Hematopoietic multipotent progenitor cell treated with erythropoietin and hydrocortisone succinate and interleukin-3 and kit ligand, for 8 days (in vitro differentiated cells): ENCODE measurements around the gene GTF3C4.

Source experiments
- DNase-seq: peaks from one replicate; pipeline ENCODE4 v3.0.0-alpha.2; 2015

The GTF3C4 gene

DNA sequence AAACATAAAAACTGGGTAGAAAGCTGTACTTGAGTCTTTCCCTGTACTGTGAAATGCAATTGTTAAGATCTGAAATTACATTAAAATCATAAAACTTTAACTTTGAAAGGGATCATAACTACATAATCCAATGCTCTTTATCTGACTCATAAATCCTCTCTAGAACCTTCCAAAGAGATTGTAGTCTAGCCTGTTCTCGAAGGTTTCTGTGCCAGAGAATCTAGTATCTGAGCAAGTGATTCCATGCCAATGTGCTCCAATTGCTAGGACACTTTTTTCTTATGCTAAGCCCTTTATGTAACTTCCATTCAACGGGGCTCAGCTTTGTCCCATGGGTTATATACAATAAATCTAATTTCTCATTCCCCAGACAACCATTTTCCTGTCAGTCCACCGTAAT, 21.6 kb upstream of the GTF3C4 start:
- no peak for DNase-seq

DNA sequence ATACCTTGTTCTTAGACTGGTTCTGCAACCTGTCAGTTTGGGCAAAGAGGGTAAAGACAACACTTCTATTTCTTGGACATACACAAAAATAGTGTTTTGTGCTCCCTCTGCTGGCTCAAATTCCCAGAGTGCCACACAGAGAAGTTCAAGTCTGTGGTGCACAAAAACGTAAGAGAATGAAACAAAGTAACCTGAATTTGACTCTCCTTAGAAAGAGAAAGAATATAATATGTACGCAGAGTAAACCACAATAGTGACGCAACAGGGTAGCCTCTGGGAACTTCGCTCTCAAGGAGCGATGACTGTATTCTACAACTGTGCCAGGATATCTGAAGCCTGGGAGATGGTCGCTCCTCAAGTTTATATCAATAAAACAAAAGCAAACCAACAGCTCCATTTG, 19.0 kb upstream of the GTF3C4 start:
- peak; percentile 34 for DNase-seq

DNA sequence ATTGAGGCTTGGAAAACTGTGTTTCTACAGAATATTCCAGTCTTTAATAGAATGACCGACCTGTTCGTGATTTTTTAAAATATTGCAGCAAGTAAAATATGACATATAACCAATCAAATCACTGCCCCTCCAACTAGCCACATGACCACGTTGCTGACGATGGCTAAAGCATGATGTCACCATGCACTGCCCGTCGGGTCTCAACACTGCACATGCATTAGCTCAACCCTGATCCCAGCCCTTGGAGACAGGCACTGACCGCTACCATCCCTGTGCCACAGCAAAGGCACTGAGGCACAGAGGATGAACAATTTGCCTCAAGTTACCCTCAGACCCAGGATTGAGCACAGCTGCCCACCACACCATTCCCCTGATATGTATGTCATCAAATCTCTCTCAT, 14.0 kb upstream of the GTF3C4 start:
- no peak for DNase-seq

DNA sequence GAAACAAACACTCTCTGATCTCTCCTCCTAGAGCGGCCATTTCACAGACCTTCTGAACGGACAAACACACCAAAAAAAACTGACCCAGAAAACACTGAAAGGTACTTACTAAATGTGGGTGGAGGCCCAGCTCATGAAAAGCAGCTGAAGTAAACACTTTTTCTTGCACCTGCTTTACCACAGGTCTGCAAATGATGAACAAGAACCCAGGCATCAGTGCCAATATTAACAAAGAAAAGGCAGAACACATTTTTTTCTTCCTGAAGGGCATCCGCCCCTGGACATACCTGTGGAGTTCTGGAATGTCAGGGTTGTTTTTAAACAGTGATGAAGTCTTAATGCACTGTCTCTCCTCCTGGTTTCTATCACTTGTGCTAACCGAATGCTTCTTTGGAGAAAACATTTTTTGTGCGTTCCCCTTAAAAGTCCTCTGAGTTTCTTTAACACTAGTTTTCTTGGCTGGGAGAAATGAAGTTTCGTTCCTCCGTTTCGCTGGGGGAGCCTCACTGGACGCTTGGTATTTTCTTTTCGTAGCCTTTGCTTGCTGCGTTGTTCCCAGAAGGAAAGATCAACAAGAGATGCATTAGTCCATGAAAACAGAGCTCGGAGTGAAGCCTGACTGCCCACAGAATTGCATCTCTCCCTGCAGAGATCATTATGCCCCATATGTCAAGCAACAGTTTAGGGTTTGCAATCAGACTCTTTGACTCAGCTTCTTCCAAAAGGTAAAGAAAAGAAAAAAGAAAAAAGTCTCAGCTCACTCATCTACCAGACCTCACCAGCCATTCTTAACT, 7.9 kb upstream of the GTF3C4 start:
- DNase-seq: no peak

DNA sequence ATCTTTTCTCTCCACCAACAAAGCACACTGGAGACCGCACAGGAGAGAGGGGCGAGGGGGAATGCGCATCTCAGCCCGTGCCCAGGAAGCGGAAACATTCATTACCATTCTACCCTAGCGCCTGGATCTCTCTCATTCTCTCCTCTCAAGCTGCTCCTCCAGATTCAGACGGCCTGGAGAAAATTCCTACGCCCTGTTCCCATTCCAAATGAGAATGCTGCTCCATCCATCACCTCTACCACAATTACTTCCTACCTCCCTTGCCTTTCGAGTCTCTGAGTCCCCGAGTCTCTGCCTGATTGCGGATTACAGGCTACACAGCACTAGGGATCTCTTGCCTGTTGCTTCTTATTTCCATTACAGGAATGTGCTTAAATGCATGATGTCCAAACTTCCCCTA, 7.1 kb upstream of the GTF3C4 start:
- no peak for DNase-seq

DNA sequence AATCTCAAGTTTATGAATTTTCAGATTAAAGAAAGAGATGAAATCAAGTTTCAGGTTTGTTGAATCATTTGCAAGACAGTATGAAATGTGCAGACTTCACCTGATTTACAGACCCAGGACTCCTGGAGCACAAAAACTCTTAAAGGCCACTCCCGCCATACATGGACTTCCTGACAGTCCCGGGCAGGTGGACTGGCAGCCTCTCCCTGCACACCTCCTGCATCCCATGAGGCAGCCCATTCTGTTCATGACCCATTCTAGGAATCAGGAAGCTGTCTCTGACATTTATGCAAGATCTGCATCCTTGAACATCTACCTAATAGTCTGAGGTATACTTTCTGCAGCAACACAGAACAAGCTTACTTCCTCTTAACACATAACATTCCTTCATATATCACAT, 6.4 kb upstream of the GTF3C4 start:
- DNase-seq: no peak

DNA sequence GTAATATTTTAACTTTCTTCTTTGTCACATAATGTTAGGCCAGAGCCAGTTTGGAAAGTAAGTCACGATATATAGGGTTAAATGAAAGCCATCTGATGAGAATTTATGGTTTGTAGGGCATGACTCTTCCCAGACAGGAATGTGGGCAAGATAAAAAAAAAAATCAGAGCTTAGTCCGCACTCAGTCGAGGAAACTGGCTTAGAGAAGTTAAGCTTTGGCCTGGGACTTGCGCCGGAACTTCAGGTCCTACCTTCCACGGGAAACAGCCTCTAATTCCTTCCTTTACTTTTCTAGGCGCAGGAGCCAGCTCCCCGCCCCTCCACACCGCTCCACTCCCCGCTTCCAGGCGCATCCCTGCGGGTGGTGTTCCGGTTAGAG, 956 bp upstream of the GTF3C4 start:
- no peak for DNase-seq

DNA sequence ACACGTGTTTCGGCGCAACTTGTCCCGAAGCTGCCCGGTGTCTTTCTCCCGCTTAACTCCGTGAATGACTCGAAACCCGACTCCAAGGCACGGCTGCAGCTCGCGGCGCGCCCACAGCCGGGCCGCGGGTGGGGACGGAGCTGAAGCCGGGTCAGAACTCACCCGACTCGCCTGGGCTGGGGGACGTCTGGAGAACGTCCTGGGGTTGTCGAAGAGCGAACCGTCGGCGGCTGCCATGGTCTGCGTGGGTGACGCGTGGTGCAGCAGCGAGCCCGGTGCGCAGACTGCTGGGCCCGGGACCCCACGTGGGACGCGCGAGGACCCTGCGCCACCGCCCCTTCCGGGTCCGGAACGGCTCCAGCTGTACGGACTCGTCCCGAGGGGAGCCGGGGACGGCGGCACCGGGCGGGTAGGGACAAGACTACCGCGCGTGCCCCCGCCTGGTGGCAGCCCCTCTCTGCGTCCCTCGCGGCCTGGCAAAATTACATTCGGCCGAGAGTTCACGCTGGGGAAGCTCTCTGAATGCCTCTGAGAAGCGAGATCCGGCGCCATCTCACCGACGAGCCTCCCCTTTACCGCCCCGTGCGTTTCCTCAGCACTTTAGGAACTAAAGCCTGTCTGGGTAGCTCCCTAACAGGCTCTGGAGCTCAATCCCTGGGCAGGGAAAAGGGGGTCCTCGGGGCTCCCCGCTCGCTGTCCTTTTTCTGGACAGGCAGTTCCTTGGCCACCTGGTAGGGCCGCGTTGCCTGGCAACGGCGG, 387 bp upstream of the GTF3C4 start, which contains the start of gene DDX31:
Gene DDX31 (minus strand): TSS at position 286 of the 759 bp plus-strand sequence. CDS start 49 bp downstream, at position 237.
- peak; percentile 86 for DNase-seq

DNA sequence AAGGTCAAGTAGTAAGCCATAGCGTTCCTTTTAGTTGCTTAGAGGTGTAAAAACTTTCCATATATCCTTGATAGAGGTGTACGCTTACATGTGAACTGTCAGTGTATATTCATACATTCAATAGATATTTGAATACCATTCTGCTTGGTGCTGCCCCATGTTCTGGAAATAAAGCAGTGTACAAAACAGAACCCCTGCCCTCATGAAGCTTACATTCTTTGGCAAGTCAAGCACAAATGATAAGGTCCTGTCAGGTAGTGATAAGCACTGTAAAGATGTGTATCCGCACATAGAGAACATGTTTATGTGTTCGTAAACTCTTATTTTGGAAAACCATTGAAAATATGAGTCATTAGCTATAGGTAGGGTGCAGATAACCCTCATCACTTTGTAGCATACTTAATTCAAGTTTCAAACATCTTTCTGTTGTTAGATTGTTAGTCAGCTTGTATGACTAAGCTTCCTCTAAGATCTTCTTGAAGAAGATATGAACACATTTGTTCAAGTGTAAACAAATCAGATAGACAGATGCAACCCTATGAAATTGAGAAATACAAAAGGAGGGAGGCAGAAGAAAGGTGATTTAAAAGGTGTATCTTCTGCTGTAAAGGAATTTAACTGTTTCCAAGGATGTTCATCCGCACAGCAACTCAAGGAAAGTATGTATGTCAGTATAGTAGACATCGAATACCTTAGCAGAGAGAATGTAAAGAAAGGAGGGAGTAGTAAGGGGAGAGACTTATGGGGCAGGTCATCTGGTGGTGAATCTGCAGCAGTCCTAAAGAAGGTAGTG, 1.6 kb downstream of the GTF3C4 start:
- DNase-seq: peak; percentile 47

DNA sequence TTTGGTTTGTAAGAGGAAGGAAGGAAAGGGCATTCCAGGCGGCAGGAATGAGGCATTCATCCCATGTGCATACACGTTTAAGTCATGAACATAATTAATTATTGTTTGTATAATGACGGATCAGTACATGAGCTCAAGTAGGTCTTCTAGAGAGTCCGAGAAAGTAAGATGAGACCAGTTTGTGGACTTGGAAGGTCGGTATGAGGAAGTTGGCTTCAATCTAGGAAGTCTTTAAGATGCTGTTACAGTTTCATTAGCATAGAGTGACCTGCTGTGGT, 2.1 kb downstream of the GTF3C4 start:
- no peak for DNase-seq

DNA sequence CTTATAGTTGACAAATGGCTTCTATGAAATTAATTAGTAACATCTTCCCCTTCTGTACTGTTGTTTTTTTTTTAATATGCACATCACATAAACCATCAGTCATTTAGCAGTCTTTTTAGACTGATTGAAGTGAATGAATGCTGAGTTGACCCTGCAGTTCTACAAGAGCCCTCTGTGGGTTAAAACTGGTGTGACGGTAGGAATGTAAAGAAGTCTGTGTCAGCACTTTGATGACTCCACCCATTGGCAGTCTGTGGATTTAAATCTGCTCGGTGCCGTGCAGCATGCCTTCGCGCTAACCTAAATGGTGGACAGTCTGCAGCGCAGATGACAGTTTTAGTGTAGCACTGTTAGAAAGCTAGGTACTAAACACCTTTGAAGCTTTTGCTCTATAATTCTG, 3.1 kb downstream of the GTF3C4 start:
- peak; percentile 72 for DNase-seq

DNA sequence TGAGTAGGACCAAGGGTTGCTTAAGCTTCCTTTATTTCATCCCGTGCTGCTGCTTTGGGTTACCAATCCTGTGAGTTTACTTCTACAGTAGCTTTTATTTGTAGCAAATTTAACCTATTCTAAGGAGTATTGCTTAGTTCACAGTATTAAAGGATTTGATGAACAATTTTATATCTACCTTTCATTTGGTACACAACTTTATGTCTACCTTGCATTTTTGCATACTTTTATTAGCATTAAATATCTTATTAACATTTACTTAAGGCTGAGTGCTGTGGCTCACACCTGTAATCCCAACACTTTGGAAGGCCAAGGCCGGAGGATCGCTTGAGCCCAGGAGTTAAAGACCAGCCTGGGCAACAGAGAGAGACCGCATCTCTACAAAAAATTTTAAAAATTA, 4.2 kb downstream of the GTF3C4 start:
- no peak for DNase-seq

DNA sequence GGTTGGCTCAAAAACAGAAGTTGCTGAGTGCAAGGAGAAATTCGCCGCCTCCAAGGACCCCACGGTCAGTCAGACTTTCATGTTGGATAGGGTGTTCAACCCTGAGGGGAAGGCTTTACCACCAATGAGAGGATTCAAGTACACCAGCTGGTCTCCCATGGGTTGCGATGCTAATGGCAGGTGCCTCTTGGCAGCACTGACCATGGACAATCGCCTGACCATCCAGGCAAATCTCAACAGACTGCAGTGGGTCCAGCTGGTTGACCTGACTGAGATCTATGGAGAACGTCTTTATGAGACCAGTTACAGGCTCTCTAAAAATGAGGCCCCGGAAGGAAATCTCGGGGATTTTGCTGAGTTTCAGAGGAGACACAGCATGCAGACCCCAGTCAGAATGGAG, 7.7 kb downstream of the GTF3C4 start:
- DNase-seq: no peak

DNA sequence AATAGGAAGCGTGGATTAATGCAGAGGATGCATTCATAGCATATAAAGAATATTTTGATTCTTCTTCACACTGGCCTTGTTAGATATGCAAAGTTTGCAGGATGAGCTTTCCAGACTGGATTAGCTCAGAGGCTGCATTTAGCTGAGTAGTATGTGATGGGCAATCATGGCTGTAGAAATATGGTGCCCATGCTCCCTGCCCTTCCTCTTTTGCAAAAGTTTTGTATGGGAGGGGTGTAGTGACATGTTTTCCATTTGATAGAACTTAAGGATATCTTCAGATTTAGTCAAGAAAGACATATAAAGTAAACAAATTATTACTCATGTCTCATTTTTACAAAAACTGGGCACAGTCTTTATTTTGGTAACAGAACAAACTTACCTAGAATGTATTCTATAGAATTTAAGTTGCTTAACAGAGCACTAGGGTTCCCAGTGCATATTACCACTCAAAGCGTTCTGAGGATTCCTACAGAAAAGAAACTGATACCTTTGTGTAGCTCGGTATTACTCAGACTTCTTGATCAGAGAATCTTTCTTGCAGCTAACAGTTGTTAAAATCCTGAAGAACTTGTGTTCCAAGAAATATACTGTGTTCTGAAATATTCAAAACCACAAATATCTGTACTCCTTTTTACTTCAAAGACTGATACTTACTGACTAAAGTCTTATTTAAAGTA, 9.8 kb downstream of the GTF3C4 start:
- no peak for DNase-seq

DNA sequence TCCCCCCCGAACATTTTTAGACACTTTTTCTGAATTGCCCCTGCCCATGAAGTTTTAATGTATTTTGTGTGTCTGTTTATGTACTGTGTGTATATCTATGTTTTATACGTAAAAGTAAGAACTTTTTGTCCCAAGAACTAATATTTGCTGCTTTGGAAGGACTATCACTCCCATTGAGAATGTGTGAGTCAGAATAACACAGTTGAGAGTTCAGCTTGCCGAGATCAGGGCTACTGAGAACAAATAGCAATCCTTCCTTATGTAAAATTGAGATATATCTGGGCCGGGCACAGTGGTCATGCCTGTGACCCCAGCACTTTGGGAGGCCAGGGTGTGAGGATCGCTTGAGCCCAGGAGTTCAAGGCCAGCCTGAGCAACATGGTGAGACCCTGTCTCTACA, 11.3 kb downstream of the GTF3C4 start:
- DNase-seq: no peak

DNA sequence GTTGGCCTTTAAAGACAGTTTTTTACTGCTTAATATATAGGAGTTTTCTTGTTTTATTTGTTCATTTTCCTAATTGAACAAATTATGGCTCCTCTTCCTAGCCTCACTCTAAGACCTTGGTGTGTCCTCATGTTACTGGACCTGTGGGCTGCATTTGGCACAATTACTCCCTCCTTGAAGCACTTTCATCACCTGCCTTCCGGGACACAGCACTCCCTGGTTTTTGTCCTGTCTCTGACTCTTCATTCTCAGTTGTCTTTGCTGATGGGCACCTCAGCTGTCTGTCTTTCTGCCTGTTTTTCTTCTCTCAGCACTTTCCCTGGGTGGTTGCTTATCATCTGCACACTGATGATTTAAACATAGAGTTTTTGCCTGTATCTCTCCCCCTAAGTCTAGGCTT, 13.6 kb downstream of the GTF3C4 start:
- no peak for DNase-seq

DNA sequence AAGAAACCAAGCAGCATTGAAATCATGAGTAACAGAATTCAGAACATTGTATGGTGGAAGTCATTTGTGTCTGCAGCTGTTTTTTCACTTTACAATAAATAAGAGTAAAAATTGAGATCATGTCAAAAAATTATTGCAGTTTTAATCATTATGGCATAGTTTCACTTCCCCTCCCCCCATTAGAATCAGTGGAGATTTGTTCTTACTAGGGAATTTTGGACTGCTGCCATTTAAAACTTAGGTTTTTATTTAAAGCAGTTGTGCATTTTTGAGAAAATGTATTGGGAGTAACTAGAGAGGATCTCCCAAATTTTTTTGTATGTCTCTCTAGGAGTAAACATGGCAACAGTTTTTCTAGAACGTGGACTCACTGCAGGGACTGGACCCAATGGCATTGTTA, 20.4 kb downstream of the GTF3C4 start:
- no peak for DNase-seq

DNA sequence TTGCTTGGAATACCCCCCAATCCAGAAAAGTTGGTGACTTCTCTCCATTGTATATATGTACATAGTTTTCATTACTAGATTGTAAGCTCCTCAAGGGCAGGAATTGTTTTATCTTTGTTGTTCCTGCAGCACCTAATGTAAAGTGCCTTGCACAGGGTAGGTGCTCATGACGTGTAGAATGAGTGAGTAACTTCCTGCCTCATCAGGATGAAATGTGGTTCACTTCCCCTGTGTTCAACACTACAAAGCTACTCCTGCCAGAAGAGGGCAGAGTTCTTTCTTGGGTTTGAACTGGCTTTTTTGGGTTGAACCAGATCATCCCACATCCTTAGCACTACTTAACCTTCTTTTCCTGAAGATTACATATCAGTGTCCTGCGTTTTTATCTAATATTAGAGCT, 23.9 kb downstream of the GTF3C4 start:
- DNase-seq: peak; percentile 63

DNA sequence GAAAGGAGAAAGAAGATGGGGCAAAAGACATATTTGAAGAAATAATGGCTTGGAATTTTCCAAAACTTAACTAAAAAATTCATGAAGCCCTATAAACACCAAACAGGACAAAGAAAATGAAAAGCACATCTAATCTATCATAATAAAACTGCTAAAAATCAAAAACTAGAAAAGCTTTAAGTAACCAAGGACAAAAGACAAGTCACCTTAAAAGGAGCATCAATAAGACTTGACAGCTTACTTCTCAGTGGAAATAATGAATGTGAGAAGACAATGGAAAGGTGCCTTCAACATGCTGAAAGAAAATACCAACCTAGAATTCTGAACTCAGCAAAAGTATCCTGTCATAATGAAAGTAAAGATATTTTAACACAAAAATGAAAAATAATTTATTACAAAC, 27.0 kb downstream of the GTF3C4 start:
- DNase-seq: no peak

DNA sequence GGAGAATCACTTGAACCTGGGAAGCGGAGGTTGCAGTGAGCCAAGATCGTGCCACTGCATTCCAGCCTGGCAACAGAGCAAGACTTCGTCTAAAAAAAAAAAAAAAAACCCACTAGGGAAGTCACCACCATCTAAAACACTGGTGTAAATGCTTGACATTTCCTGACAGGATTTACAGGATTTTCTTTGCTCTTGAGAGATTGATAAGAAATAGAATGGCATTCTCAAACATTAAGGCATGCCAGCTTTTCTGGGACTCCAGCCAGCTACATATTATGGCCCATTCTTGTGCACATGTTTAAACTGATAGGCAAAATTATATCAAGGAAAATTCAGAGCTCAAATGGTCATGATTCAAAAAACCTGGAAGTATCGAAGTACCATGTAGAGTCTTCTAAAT, 28.7 kb downstream of the GTF3C4 start:
- DNase-seq: peak; percentile 47

DNA sequence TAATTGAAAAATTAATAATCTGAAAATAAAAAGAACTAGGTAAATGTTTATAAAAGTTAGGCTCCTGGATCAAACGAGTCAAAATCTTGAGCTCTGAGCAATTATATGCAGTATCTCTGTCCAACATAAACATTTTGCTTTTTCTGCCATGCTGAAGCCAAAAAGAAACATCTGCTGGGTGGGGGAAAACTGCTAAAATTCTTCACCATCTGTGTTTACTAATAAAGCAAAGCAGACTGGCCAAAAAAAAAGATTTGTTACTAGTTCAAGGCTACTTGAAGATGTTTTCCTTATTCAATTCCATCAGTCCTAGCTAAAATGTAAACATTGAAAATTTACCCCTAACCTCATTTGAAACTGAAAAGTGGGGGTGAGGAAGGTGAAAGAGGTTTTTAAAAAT, 29.7 kb downstream of the GTF3C4 start:
- DNase-seq: no peak

DNA sequence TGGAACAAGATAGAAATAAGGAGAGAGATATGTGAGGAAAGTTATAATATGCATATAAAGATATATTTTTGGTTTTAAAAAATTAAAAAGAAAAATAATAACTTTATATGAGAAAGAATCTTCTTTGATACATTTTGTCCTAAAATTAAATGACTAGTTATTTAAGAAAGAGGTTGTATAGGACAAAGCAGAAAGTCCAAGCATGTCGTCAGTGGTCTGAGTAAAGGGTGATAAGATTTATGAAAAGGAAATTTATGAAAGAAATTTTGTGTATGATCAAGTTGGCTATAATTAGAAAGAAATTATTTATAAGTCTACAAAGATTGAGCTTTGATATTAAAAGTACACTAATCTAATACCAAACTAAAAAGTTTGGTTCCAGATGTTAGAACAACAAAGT, 32.0 kb downstream of the GTF3C4 start:
- DNase-seq: no peak

DNA sequence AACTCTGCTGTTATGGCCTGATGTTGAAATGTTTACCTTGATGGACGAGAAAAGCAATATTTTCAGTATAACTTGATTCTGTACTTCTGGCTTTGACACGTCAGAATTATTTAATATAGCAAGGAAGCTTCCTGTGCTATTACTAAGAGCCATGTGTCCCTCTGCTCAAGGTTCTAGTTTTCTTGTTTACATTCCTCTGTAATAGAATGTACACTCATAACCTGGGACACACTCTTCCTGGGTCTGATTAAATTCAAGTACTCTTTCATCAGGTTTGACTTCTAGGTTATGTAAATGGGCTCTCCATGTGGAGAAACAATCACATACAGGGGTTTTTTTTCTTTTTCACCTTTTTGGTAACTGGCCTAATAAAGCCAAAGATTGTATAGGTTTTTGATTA, 33.1 kb downstream of the GTF3C4 start:
- DNase-seq: no peak
